ENCODE measurements around the gene SHF. TPM values are rescaled to one million over a fixed set of nuclear protein-coding genes. Genes with fewer than 3 reads are reported as not detected.

The SHF gene
- total and polyA plus RNA-seq, 2 of the 8 experiments (the other 6 are each of a cell fraction or from before 2014, with no cell fraction given) = 13.1 to 26.7 TPM

DNA sequence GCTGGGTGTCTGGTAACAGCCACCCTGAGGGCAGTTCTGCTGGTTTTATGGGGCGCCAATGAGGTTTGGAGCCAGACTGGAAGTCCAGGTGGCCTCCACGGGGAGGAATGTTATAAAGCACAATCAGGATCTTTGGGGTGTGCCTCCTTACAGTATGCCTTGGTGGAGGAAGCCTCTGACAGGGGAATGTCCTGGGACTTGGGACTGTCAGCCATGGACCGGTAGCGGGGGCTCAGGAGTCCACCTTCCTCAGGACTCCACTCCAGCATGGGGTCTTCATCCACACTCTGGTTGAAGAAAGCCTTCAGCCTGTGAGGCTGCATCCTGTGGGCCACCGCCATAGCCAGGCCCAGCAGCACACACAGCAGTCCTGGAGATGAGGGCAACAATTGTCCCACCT lies 68.8 kb downstream of the SHF start:
- H3K79me1 ChIP-seq (ENCODE audit: low read depth, low read length) = no peaks in the 10 kb centered on the region
- CTCF ChIA-PET (ENCODE audit: partially characterized antibody) = interaction anchor here (0.8 to 2.7 kb wide), 21 partner anchors 8 to 164 kb away, joined by 3 to 38 read pairs (median 9); partner anchors contain the start of genes DUOX1 and DUOXA1
- TF ChIP-seq TBP (IDR thresholded peaks at IDR 0.05; ENCODE audit: low read depth, low read length) (no peak), EGR1 (IDR thresholded peaks at IDR 0.05; ENCODE audit: borderline replicate concordance, low read depth, low read length) (no peak), SRF (IDR thresholded peaks at IDR 0.05; ENCODE audit: low read depth, low read length) (no peak), SIRT6 (IDR thresholded peaks at IDR 0.05; ENCODE audit: low read length) (no peak), KDM4A (IDR thresholded peaks at IDR 0.05; ENCODE audit: low read depth, low read length, severe bottlenecking) (no peak), RBBP5 (IDR thresholded peaks at IDR 0.05; ENCODE audit: borderline replicate concordance, low read depth, low read length) (no peak), SAP30 (IDR thresholded peaks at IDR 0.05; ENCODE audit: insufficient read depth, insufficient replicate concordance, low read length) (no peak), BRCA1 (IDR thresholded peaks at IDR 0.05; ENCODE audit: low read depth, low read length) (no peak), BCL11A (IDR thresholded peaks at IDR 0.05; ENCODE audit: low read depth in 2 of 2, low read length in 2 of 2) (no peak), POLR2AphosphoS5 (IDR thresholded peaks at IDR 0.05; ENCODE audit: low read depth, low read length) (no peak), ZNF274 (IDR thresholded peaks at IDR 0.05; ENCODE audit: borderline replicate concordance, extremely low read depth, low read length) (no peak), GTF2F1 (IDR thresholded peaks at IDR 0.05; ENCODE audit: borderline replicate concordance, low read depth, low read length) (no peak), SP2 (IDR thresholded peaks at IDR 0.05; ENCODE audit: low read length) (no peak), HDAC2 (IDR thresholded peaks at IDR 0.05; ENCODE audit: borderline replicate concordance in 1 of 2, low read depth in 2 of 2, low read length in 2 of 2) (no peak)

More for the DNA sequence above, 68.8 kb downstream of the SHF start:
- FAIRE-seq = no peak
- H4K5ac ChIP-seq (ENCODE audit: insufficient read length, low read depth, low read length) = no peak overlapping the region
- POLR2A ChIA-PET (ENCODE audit: partially characterized antibody) = interaction anchor here (0.6 to 1.1 kb wide), 3 partner anchors 37 to 96 kb away, joined by 3 read pairs; partner anchors contain the start of gene SORD
- no peak overlapping the region for H3K4me2 ChIP-seq (ENCODE audit: insufficient read depth in 1 of 2, low read depth in 2 of 2, low read length in 2 of 2)
- no peak overlapping the region for H3K23ac ChIP-seq (ENCODE audit: insufficient read length)
- H2BK5ac ChIP-seq (ENCODE audit: low read depth, low read length) = no peak overlapping the region
- no peak overlapping the region for H4K91ac ChIP-seq (replicated peaks; ENCODE audit: insufficient read length, low read length)
- peaks cover 11 to 27% of the 10 kb centered on the region in 2 experiments for H4K20me1 ChIP-seq (replicated peaks in 1 of 2; ENCODE audit: control insufficient read depth in 1 of 2, insufficient read depth in 2 of 2, low read length in 2 of 2)
- no peak overlapping the region for H3K14ac ChIP-seq (ENCODE audit: insufficient read length)
- H2AK5ac ChIP-seq (ENCODE audit: low read depth, low read length) = no peak overlapping the region
- H3K4me3 ChIP-seq (ENCODE audit: extremely low read depth in 1 of 4, insufficient read depth in 2 of 4, low read depth in 3 of 4, low read length in 4 of 4) = no peak overlapping the region
- 87% methylated on average over 5 of the region's 5 CpGs; no CpG with 5 or more reads in 1 of the 2 experiments for WGBS, 2 experiments (ENCODE audit: extremely low coverage in 1 of 2, insufficient coverage in 1 of 2, insufficient read length in 1 of 2, insufficient replicate concordance in 2 of 2, low coverage in 1 of 2, low lambda C conversion rate in 2 of 2, missing lambda C conversion rate in 1 of 2)
- H3K27me3 ChIP-seq (replicated peaks in 1 of 4; ENCODE audit: control insufficient read depth in 3 of 4, extremely low read depth in 1 of 4, insufficient read depth in 3 of 4, low read length in 3 of 4) = peaks cover 40 to 53% (median 46%) of the 10 kb centered on the region in 4 experiments
- peaks cover 0 to 4% (median 0%) of the 10 kb centered on the region in 4 experiments; a peak in 1 of 8 replicates for H3K36me3 ChIP-seq (ENCODE audit: control insufficient read depth in 2 of 4, insufficient read depth in 4 of 4, low read length in 3 of 4)
- no peaks in the 10 kb centered on the region; the same call in 1 of the 2 replicates for H3K23me2 ChIP-seq (ENCODE audit: low read depth, low read length)
- H3K9me3 ChIP-seq (ENCODE audit: insufficient read depth in 2 of 2, low read depth in 1 of 2, low read length in 1 of 2) = no peaks in the 10 kb centered on the region; a peak in 1 of 4 replicates
- no peak overlapping the region for H2BK12ac ChIP-seq (ENCODE audit: low read depth, low read length)
- H2BK15ac ChIP-seq (ENCODE audit: low read length) = no peak overlapping the region
- no peak overlapping the region for H3K27ac ChIP-seq (ENCODE audit: low read depth, low read length)
- H3K4ac ChIP-seq (replicated peaks; ENCODE audit: insufficient read length, low read depth, low read length) = no peak overlapping the region
- no peak overlapping the region for H2BK20ac ChIP-seq (ENCODE audit: low read length)
- no peak overlapping the region for H3K18ac ChIP-seq (ENCODE audit: extremely low read depth, low read length)
- peaks cover 0 to 11% (median 11%) of the 10 kb centered on the region in 4 experiments; a peak in 6 of 7 replicates for H3K4me1 ChIP-seq (replicated peaks in 1 of 4; ENCODE audit: control insufficient read depth in 3 of 4, insufficient read depth in 4 of 4, low read length in 3 of 4)
- no peaks in the 10 kb centered on the region for H3K79me2 ChIP-seq (ENCODE audit: control insufficient read depth in 1 of 2, insufficient read depth in 2 of 2, low read length in 2 of 2)
- DNase-seq (ENCODE audit: low read depth in 1 of 2, low spot score in 2 of 2) = no peak
- H3K9ac ChIP-seq (replicated peaks in 1 of 4; ENCODE audit: extremely low read depth in 1 of 4, low read depth in 3 of 4, low read length in 3 of 4) = no peak overlapping the region
- H2AFZ ChIP-seq (ENCODE audit: low read length) = no peak overlapping the region
- no peak overlapping the region for H2BK120ac ChIP-seq (replicated peaks; ENCODE audit: low read depth, low read length)
- H4K8ac ChIP-seq (ENCODE audit: extremely low read depth, insufficient read depth, low read length) = no peak overlapping the region
- H3K56ac ChIP-seq (replicated peaks; ENCODE audit: insufficient read length, low read depth, low read length) = no peak overlapping the region
